HG03558 (cell line): ENCODE results near the gene LPIN1.
A peak's percentile ranks its signal among the peaks of the same experiment; 100 is the strongest.
"Not testable (repeated sequence)": the region's sequence is repeated elsewhere in the genome, so short reads cannot be mapped to it uniquely, and the experiment has no call there.

Experiments
- ATAC-seq: cut with Tn5 transposase; IDR thresholded peaks from one replicate; pipeline ENCODE4 v1.9.1; 2021; ENCODE audit warnings: moderate number of reproducible peaks; ENCODE audit not compliant: unreplicated experiment; ENCODE audit errors: extremely low read depth

LPIN1 gene

GRCh38 chr2:11758647-11759046 is 12.2 kb downstream of the LPIN1 start:
- ATAC-seq, result no peak

- not testable (repeated sequence) for ATAC-seq
These were observed 12.9 kb downstream of the LPIN1 start for GRCh38 chr2:11759182-11759975.

GRCh38 chr2:11761259-11761658 is 14.8 kb downstream of the LPIN1 start:
- no peak for ATAC-seq

DNA sequence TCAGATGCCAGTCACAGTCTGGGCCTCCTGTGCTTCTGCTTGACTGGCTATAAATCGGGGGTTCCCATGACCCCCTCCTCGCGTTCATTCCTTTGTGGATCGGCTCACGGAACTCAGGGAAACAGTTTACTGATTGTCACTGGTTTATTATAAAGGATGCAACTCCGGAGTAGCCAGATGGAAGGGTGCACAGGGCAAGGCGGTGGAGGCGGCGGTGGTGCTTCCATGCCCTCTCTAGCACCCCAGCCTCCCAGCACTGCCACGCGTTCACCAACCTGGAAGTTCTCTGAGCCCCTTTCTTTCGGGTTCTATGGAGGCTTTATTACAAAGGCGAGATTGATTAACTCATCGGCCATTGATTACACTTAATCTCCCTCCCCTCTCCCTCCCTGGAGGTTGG is 15.6 kb downstream of the LPIN1 start:
- no peak for ATAC-seq

DNA sequence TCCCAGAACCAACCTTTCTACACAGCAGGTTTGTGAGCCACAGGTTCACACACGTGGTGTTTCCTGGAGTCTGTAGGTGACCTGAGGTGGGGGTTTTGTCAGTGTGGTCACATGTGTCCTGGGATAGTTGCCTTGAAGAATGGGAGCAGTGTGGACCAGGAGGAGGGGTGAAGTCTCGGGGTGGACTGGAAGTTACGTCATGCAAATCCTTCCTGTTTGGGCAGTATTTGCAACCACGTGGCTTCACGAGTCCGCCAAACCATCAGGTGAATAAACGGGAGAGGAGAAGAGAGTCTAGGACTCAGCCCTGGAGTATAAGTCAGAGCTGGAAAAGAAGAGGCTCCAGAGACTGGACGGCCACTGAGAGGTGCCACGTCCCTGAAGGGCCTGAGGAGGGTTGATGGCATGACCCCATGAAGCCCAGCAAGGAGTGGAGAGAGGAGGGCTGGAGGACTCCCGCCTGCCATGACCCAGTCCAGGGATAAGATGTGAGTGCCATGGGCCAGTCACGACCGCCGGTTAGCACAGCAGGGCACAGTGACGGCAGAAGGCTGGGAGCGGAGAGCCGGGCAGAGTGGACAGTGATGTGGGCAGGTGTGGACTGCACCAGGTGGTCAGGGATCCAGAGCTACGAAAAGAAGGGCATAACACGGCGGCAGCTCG is 16.5 kb downstream of the LPIN1 start:
- ATAC-seq, result no peak

DNA sequence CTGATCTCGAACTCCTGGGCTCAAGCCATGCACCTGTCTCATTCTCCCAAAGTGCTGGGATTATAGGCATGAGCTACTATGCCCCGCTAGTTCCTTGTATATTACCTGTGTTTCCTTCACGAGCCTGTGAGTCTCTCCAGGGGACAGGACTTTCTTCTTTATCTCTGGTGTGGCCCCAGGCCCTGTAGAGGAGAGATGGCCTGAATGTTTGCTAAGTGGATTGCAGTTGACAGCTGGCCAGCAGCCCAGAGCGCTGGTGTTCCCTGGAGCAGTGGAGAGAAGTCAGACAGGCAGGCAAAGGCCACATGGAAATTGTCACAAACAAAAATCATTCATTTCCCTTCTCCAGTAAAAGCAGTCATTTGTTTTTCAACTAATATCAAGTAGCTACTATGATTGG is 17.9 kb downstream of the LPIN1 start:
- no peak for ATAC-seq

DNA sequence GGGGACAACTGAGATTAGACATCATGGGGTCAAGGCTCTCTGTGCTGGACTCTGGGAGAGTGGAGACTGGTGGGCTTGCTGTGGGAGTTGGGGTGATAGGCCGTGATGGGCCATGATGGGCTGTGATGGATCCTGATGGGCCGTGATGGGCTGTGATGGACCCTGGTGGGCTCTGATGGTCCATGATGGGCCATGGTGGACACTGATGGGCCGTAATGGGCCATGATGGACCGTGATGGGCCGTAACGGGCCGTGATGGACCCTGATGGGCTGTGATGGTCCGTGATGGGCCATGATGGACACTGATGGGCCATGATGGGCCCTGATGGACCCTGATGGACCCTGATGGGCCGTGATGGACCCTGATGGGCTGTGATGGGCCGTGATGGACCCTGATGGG is 18.5 kb downstream of the LPIN1 start:
- no peak for ATAC-seq

DNA sequence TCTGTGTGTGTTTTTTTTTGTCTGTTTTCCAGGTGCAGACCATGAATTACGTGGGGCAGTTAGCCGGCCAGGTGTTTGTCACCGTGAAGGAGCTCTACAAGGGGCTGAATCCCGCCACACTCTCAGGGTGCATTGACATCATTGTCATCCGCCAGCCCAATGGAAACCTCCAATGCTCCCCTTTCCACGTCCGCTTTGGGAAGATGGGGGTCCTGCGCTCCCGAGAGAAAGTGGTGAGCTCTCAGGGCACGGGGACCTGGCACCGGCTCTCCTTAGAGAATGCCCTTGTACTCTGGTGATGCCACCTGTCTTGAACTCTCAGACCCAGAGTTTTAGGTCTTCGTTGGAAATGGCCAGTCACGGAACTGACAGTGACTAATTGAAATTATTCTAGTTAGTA is 19.1 kb downstream of the LPIN1 start:
- no peak for ATAC-seq

- no peak for ATAC-seq
These were observed 19.6 kb downstream of the LPIN1 start for GRCh38 chr2:11766016-11766415.

DNA sequence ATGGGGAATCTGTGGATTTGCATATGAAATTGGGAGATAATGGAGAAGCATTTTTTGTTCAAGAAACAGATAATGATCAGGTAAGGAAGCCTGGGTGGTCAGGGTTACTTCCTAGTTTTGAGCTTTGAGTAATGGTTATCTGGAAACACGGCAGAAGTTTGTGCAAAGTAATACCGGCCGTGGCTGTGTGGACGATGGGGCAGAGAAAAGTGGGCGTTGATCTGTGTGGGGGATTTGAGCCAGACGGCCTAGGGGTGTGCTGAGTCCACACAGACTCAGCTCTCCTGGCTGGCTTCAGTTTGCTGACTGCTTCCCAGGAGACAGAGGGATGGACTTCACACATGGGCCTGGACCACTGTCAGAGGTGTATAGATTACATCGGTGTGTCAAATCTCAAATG is 21.3 kb downstream of the LPIN1 start:
- no peak for ATAC-seq

DNA sequence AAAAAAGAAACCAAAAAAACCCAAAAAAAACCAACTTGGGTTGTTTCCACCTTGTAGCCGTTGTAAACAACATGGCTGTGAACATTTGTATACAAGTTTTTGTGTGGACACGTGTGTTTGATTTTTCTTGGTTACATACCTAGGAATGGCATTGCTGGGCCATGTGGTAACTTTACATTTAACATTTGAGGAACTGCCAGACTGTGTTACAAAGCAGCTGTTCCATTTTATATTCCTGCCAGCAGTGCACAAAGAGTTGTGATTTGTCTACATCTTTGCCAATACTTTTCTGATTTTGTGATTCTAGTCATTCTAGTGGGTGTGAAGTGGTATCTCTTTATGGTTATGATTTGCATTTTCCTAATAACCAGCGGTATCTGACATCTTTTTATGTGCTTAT is 22.5 kb downstream of the LPIN1 start:
- ATAC-seq, result no peak

GRCh38 chr2:11769516-11769915 is 23.1 kb downstream of the LPIN1 start:
- no peak for ATAC-seq

DNA sequence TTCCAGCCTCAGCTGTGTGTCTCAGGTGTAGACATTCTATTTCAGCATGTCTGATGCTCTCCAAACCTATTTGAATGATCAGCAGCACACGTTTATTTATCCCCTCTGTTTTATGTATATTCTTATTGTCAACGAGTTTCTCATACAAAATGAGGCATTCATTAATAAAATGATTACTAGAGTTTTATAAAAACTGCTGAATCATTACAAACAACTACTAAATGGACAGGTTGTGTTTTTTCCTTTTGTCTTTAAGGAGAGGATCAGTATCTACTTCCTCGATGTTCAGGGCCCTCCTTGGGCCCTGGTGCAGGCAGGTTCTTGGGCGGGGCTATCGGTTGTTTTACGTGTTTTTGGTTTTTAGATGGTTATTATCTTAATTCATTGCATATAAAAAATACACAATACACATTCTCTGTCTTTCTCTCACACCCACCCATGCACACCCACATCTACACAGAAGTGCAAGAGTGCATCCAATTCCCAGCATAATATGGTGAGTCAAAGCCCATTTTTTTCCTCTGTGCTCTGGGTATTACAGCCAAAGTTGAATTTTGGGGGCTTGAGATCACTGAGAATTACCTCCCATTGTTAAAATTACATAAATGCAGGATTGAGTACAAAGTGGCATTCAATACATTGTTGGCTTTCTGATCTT is 24.2 kb downstream of the LPIN1 start:
- no peak for ATAC-seq

GRCh38 chr2:11771971-11772615 is 25.7 kb downstream of the LPIN1 start:
- no peak for ATAC-seq

- no peak for ATAC-seq
These were observed 26.7 kb downstream of the LPIN1 start for GRCh38 chr2:11773111-11773510.

- no peak for ATAC-seq
These were observed 27.5 kb downstream of the LPIN1 start for GRCh38 chr2:11773747-11774525.

DNA sequence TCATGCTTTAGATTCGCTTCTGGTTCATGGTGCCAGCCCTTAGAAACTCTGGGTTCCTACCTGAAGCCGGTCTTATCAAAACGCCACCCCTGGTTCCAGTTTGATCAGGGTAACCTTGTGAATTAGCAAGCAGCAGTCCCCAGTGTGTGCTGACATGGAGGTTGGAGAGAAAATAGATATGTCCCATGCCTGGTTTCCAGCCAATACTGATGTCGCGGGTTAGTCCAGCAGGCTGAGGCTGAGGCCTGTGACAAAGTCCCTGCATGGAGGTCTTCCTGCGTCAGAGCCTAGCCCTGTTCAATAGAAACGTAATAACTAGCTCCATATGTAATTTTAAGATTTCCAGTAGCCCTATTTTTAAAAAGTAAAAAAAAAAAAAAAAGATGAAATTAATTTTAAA is 28.2 kb downstream of the LPIN1 start:
- no peak for ATAC-seq

DNA sequence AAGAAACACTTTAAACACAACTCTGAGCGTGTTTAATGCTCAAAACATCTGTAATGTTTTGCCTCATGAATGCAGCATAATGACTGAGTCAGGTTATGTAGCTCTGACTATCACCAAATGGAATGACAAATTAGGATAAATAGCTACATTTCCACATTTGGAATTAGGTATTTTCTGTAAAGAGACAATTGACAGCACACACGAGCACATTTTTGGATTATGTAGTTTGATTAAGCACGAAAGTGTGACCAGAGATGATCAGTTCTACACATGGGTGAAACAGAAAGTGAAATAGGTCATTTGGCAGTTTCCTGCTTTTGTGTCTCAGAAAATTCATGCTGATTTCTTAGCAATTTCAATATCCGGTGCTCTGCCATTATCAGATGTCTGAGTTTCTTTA is 29.0 kb downstream of the LPIN1 start:
- peak; percentile 87 for ATAC-seq

DNA sequence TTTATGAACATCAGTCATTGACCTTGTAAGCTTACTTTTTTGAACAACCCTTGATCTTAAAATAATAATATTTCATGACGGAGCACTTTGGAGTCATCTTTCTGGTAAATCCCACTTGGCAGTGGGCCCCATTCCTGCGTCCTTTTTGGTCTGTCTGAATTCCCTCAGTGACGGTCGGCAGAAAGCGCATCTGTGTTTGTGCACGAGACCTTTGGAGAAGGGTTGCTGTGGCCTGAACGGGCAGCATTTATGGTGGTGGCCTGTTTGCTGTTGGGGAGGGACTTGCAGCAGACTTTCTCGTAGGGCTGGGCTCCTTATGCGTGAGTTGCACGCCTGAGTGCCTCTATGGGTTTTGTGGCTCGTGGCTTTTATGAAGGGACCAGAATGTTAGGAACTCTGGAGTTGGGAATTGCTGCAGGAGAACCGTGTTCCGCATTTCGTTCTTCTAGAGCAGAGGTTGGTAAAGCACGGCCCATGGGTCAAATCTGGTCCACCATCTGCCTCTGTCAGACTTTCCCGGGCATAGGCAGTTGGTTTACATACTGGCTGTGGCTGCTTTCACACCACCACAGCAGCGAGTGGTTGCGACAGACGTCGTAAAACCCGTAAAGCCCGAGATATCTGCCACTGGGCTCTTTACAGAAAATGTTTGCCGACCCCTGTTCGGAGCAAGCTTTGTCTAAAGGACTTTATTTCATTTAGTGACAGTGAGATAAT is 30.8 kb downstream of the LPIN1 start:
- ATAC-seq, result no peak
